WTC11 (cell line): Measurements from ENCODE around the gene VILL. TPM values are rescaled to one million over a fixed set of nuclear protein-coding genes. Genes with fewer than 3 reads are reported as not detected.

Experiments
- ATAC-seq: fragments of 200-7000 bp; cut with Tn5 transposase; 2 replicates; pipeline ENCODE4 v1.10.0; 2021; ENCODE audit warnings: mild to moderate bottlenecking, moderate library complexity
- CTCF ChIA-PET: fragments of 300-600 bp; sonication (Branson Sonifier 250); formaldehyde crosslinking; loops from one replicate; lab custom pipeline; 2021; ENCODE audit warnings: antibody characterized with exemption; lab: Charles Lee
- POLR2A ChIA-PET: fragments of 350-600 bp; sonication (Branson Sonifier 250); formaldehyde crosslinking; loops from one replicate; lab custom pipeline; 2021; ENCODE audit warnings: antibody characterized with exemption; lab: Charles Lee
- DNase-seq: peaks from one replicate; pipeline ENCODE4 v3.0.0; 2021; ENCODE audit warnings: low spot score
- H3K27ac Mint-ChIP-seq: 2 replicates; pipeline ENCODE4 v1.8.0; 2021; ENCODE audit warnings: mixed read lengths
- H3K27me3 Mint-ChIP-seq: 2 replicates; pipeline ENCODE4 v1.8.0; 2021; ENCODE audit warnings: low read depth, mild to moderate bottlenecking, moderate library complexity, mixed read lengths
- H3K36me3 Mint-ChIP-seq: 2 replicates; pipeline ENCODE4 v1.8.0; 2021; ENCODE audit warnings: mixed read lengths
- H3K4me1 Mint-ChIP-seq: 2 replicates; pipeline ENCODE4 v1.8.0; 2022; ENCODE audit warnings: mixed read lengths
- H3K4me3 Mint-ChIP-seq: 2 replicates; pipeline ENCODE4 v1.8.0; 2021; ENCODE audit warnings: mild to moderate bottlenecking, moderate library complexity, mixed read lengths
- H3K9me3 Mint-ChIP-seq: 2 replicates; pipeline ENCODE4 v1.8.0; 2021; ENCODE audit warnings: mixed read lengths
- CREB1 ChIP-seq: sonication (generic); formaldehyde crosslinking; IDR thresholded peaks from 2 replicates; pipeline ENCODE4 v1.8.0; 2023; ENCODE audit warnings: mild to moderate bottlenecking, missing genetic modification reagents
- EMX1 ChIP-seq: fragments of 250-450 bp; sonication (Bioruptor Pico); IDR thresholded peaks from 2 replicates; pipeline ENCODE4 v1.8.0; 2021; ENCODE audit warnings: mild to moderate bottlenecking
- ESRRA ChIP-seq: sonication (generic); formaldehyde crosslinking; IDR thresholded peaks from 2 replicates; pipeline ENCODE4 v1.8.1; 2022; ENCODE audit warnings: mild to moderate bottlenecking, missing genetic modification reagents, borderline replicate concordance
- ETV6 ChIP-seq: sonication (generic); formaldehyde crosslinking; IDR thresholded peaks from 2 replicates; pipeline ENCODE4 v1.8.1; 2022; ENCODE audit warnings: mild to moderate bottlenecking, missing genetic modification reagents
- JAZF1 ChIP-seq: fragments of 250-450 bp; sonication (Bioruptor Pico); IDR thresholded peaks from 2 replicates; pipeline ENCODE4 v1.9.0; 2021; ENCODE audit warnings: moderate library complexity, mild to moderate bottlenecking, inconsistent platforms
- NFE2L1 ChIP-seq: sonication (generic); formaldehyde crosslinking; IDR thresholded peaks from 2 replicates; pipeline ENCODE4 v1.8.1; 2023; ENCODE audit warnings: missing genetic modification reagents
- RELA ChIP-seq: sonication (generic); formaldehyde crosslinking; IDR thresholded peaks from 2 replicates; pipeline ENCODE4 v1.8.1; 2022; ENCODE audit warnings: missing genetic modification reagents, mild to moderate bottlenecking, borderline replicate concordance
- ZNF263 ChIP-seq: sonication (generic); formaldehyde crosslinking; IDR thresholded peaks from 2 replicates; pipeline ENCODE4 v1.8.1; 2022; ENCODE audit warnings: low read depth, mild to moderate bottlenecking, moderate library complexity, missing genetic modification reagents
- ZNF317 ChIP-seq: sonication (generic); formaldehyde crosslinking; IDR thresholded peaks from 2 replicates; pipeline ENCODE4 v1.8.1; 2023; ENCODE audit warnings: low read depth, mild to moderate bottlenecking, moderate library complexity, missing genetic modification reagents, borderline replicate concordance
- ZNF416 ChIP-seq: fragments of 250-450 bp; sonication (Bioruptor Pico); IDR thresholded peaks from 2 replicates; pipeline ENCODE4 v1.9.0; 2021; ENCODE audit warnings: mild to moderate bottlenecking, inconsistent platforms
- ZNF423 ChIP-seq: fragments of 250-450 bp; sonication (Bioruptor Pico); IDR thresholded peaks from 2 replicates; pipeline ENCODE4 v2.1.2; 2022; ENCODE audit warnings: mild to moderate bottlenecking, moderate library complexity
- total RNA-seq: library from RNA; stranded (reverse); gene quantifications from 3 replicates; pipeline ENCODE4 v1.2.3, GENCODE V29; 2021
- TF ChIP-seq, protein P1 (sequence below): sonication (generic); formaldehyde crosslinking; IDR thresholded peaks from 2 replicates; pipeline ENCODE4 v1.8.0; 2022; ENCODE audit warnings: missing genetic modification reagents
- TF ChIP-seq, protein P2 (sequence below): sonication (generic); formaldehyde crosslinking; IDR thresholded peaks from 2 replicates; pipeline ENCODE4 v1.8.1; 2022; ENCODE audit warnings: mild to moderate bottlenecking, moderate library complexity, missing genetic modification reagents
- TF ChIP-seq, protein P3 (sequence below): sonication (generic); formaldehyde crosslinking; IDR thresholded peaks from 2 replicates; pipeline ENCODE4 v1.8.1; 2023; ENCODE audit warnings: mild to moderate bottlenecking, missing genetic modification reagents, moderate library complexity
- TF ChIP-seq, protein P4 (sequence below): sonication (generic); formaldehyde crosslinking; IDR thresholded peaks from 2 replicates; pipeline ENCODE4 v1.8.0; 2023; ENCODE audit warnings: missing genetic modification reagents
- TF ChIP-seq, protein P5 (sequence below): sonication (generic); formaldehyde crosslinking; conservative IDR thresholded peaks from 2 replicates; pipeline ENCODE4 v1.8.1; 2023; ENCODE audit warnings: mild to moderate bottlenecking, low read depth, missing genetic modification reagents, moderate library complexity
- TF ChIP-seq, protein P6 (sequence below): sonication (generic); formaldehyde crosslinking; IDR thresholded peaks from 2 replicates; pipeline ENCODE4 v1.8.0; 2022; ENCODE audit warnings: mild to moderate bottlenecking, missing genetic modification reagents
- TF ChIP-seq, protein P7 (sequence below): fragments of 250-450 bp; sonication (Bioruptor Pico); IDR thresholded peaks from 2 replicates; pipeline ENCODE4 v1.9.0; 2021; ENCODE audit warnings: mild to moderate bottlenecking
- TF ChIP-seq, protein P8 (sequence below): sonication (generic); formaldehyde crosslinking; IDR thresholded peaks from 2 replicates; pipeline ENCODE4 v1.8.1; 2023; ENCODE audit warnings: mild to moderate bottlenecking, missing genetic modification reagents, borderline replicate concordance

VILL gene
- total RNA-seq, 1 experiment from 2014 or later = 4.7 TPM

DNA sequence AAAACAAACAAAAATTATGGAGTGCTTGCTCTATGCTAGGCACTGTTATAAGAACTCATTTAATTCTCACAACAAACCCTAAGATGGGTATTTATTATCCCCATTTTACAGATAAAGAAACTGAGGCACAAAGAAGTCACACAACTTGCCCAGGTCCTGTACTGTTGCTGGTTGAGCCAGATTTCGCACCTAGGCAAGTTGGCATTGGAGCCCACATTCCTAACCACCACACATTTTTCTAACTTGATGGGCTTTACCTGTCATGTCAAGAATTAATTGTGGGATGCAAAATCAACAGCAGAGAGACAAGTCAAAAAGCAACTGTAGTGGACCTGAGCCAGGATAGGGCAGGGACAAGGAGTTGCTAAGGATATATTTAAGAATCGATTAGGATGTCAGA, 47.9 kb upstream of the VILL start:
- CTCF ChIA-PET = interaction anchor here (0.8 kb wide), 1 partner anchor 13 kb away, joined by 3 read pairs; no protein-coding TSS in a partner anchor
- H3K4me3 Mint-ChIP-seq = no peak overlapping the region
- H3K4me1 Mint-ChIP-seq = peaks cover 20% of the 10 kb centered on the region
- H3K27me3 Mint-ChIP-seq = no peaks in the 10 kb centered on the region
- no peak for DNase-seq
- no peaks in the 10 kb centered on the region for H3K9me3 Mint-ChIP-seq
- no peaks in the 10 kb centered on the region for H3K36me3 Mint-ChIP-seq
- no peak for ATAC-seq
- no peak overlapping the region for H3K27ac Mint-ChIP-seq
- TF ChIP-seq, protein P1, sequence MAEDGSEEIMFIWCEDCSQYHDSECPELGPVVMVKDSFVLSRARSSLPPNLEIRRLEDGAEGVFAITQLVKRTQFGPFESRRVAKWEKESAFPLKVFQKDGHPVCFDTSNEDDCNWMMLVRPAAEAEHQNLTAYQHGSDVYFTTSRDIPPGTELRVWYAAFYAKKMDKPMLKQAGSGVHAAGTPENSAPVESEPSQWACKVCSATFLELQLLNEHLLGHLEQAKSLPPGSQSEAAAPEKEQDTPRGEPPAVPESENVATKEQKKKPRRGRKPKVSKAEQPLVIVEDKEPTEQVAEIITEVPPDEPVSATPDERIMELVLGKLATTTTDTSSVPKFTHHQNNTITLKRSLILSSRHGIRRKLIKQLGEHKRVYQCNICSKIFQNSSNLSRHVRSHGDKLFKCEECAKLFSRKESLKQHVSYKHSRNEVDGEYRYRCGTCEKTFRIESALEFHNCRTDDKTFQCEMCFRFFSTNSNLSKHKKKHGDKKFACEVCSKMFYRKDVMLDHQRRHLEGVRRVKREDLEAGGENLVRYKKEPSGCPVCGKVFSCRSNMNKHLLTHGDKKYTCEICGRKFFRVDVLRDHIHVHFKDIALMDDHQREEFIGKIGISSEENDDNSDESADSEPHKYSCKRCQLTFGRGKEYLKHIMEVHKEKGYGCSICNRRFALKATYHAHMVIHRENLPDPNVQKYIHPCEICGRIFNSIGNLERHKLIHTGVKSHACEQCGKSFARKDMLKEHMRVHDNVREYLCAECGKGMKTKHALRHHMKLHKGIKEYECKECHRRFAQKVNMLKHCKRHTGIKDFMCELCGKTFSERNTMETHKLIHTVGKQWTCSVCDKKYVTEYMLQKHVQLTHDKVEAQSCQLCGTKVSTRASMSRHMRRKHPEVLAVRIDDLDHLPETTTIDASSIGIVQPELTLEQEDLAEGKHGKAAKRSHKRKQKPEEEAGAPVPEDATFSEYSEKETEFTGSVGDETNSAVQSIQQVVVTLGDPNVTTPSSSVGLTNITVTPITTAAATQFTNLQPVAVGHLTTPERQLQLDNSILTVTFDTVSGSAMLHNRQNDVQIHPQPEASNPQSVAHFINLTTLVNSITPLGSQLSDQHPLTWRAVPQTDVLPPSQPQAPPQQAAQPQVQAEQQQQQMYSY (CRISPR knock-in tag) = no peak
- TF ChIP-seq, protein P2, sequence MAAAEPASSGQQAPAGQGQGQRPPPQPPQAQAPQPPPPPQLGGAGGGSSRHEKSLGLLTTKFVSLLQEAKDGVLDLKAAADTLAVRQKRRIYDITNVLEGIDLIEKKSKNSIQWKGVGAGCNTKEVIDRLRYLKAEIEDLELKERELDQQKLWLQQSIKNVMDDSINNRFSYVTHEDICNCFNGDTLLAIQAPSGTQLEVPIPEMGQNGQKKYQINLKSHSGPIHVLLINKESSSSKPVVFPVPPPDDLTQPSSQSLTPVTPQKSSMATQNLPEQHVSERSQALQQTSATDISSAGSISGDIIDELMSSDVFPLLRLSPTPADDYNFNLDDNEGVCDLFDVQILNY (CRISPR knock-in tag) = no peak
- TF ChIP-seq, protein P3, sequence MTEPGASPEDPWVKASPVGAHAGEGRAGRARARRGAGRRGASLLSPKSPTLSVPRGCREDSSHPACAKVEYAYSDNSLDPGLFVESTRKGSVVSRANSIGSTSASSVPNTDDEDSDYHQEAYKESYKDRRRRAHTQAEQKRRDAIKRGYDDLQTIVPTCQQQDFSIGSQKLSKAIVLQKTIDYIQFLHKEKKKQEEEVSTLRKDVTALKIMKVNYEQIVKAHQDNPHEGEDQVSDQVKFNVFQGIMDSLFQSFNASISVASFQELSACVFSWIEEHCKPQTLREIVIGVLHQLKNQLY (CRISPR knock-in tag) = no peak
- TF ChIP-seq ESRRA (CRISPR knock-in tag) (no peak), ETV6 (no peak), ZNF317 (no peak), ZNF416 (CRISPR knock-in tag) (no peak), CREB1 (CRISPR knock-in tag) (no peak), JAZF1 (CRISPR knock-in tag) (no peak), NFE2L1 (CRISPR knock-in tag) (no peak), EMX1 (CRISPR knock-in tag) (no peak), ZNF263 (CRISPR knock-in tag) (no peak), RELA (CRISPR knock-in tag) (no peak), ZNF423 (CRISPR knock-in tag) (no peak)
- TF ChIP-seq, protein P4, sequence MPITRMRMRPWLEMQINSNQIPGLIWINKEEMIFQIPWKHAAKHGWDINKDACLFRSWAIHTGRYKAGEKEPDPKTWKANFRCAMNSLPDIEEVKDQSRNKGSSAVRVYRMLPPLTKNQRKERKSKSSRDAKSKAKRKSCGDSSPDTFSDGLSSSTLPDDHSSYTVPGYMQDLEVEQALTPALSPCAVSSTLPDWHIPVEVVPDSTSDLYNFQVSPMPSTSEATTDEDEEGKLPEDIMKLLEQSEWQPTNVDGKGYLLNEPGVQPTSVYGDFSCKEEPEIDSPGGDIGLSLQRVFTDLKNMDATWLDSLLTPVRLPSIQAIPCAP (CRISPR knock-in tag) = no peak
- TF ChIP-seq, protein P5, sequence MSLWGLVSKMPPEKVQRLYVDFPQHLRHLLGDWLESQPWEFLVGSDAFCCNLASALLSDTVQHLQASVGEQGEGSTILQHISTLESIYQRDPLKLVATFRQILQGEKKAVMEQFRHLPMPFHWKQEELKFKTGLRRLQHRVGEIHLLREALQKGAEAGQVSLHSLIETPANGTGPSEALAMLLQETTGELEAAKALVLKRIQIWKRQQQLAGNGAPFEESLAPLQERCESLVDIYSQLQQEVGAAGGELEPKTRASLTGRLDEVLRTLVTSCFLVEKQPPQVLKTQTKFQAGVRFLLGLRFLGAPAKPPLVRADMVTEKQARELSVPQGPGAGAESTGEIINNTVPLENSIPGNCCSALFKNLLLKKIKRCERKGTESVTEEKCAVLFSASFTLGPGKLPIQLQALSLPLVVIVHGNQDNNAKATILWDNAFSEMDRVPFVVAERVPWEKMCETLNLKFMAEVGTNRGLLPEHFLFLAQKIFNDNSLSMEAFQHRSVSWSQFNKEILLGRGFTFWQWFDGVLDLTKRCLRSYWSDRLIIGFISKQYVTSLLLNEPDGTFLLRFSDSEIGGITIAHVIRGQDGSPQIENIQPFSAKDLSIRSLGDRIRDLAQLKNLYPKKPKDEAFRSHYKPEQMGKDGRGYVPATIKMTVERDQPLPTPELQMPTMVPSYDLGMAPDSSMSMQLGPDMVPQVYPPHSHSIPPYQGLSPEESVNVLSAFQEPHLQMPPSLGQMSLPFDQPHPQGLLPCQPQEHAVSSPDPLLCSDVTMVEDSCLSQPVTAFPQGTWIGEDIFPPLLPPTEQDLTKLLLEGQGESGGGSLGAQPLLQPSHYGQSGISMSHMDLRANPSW (CRISPR knock-in tag) = no peak
- TF ChIP-seq, protein P6, sequence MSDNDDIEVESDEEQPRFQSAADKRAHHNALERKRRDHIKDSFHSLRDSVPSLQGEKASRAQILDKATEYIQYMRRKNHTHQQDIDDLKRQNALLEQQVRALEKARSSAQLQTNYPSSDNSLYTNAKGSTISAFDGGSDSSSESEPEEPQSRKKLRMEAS (CRISPR knock-in tag) = no peak
- TF ChIP-seq, protein P7, sequence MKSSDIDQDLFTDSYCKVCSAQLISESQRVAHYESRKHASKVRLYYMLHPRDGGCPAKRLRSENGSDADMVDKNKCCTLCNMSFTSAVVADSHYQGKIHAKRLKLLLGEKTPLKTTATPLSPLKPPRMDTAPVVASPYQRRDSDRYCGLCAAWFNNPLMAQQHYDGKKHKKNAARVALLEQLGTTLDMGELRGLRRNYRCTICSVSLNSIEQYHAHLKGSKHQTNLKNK = no peak
- TF ChIP-seq, protein P8, sequence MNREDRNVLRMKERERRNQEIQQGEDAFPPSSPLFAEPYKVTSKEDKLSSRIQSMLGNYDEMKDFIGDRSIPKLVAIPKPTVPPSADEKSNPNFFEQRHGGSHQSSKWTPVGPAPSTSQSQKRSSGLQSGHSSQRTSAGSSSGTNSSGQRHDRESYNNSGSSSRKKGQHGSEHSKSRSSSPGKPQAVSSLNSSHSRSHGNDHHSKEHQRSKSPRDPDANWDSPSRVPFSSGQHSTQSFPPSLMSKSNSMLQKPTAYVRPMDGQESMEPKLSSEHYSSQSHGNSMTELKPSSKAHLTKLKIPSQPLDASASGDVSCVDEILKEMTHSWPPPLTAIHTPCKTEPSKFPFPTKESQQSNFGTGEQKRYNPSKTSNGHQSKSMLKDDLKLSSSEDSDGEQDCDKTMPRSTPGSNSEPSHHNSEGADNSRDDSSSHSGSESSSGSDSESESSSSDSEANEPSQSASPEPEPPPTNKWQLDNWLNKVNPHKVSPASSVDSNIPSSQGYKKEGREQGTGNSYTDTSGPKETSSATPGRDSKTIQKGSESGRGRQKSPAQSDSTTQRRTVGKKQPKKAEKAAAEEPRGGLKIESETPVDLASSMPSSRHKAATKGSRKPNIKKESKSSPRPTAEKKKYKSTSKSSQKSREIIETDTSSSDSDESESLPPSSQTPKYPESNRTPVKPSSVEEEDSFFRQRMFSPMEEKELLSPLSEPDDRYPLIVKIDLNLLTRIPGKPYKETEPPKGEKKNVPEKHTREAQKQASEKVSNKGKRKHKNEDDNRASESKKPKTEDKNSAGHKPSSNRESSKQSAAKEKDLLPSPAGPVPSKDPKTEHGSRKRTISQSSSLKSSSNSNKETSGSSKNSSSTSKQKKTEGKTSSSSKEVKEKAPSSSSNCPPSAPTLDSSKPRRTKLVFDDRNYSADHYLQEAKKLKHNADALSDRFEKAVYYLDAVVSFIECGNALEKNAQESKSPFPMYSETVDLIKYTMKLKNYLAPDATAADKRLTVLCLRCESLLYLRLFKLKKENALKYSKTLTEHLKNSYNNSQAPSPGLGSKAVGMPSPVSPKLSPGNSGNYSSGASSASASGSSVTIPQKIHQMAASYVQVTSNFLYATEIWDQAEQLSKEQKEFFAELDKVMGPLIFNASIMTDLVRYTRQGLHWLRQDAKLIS = no peak
- POLR2A ChIA-PET = no interaction called here
